HG02798 (cell line): Measurements from ENCODE around the gene QSOX1.

Source experiments
- ATAC-seq: cut with Tn5 transposase; IDR thresholded peaks from one replicate; pipeline ENCODE4 v1.9.1; 2021; ENCODE audit warnings: mild to moderate bottlenecking; ENCODE audit not compliant: unreplicated experiment, poor library complexity

The QSOX1 gene

DNA sequence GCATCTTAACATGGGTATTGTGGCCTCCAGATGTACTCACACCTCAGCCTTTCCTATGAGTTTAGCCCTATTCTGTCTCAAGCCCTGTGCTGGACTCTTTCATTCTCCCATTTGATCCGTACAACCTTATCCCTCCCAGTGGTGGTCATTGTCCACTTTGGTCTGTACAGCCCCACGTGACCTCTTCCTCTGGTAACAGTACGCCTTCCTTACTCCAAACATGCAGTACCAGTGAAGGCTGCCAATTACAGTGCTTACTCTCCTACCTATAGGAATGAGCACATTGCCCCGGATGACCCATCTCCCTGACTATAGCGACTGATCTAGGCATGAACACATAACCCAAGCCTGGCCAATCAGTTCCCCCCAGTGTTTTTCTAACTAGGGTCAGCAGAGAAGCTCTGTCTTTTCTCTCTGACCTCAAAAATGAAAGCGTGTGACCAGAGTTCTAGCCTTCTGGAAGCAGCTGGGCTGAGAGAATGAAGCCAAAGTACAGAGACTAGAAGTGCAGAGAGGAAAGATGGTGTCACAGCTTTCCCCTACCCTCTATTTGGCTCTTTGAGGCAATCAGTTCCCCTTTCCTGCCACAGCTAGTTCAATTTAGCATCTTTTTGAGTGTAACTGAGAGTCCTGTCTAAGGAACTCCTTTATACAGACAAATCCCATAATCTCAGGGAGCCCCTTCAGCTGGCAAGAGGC lies 9.9 kb upstream of the QSOX1 start:
- ATAC-seq = no peak

DNA sequence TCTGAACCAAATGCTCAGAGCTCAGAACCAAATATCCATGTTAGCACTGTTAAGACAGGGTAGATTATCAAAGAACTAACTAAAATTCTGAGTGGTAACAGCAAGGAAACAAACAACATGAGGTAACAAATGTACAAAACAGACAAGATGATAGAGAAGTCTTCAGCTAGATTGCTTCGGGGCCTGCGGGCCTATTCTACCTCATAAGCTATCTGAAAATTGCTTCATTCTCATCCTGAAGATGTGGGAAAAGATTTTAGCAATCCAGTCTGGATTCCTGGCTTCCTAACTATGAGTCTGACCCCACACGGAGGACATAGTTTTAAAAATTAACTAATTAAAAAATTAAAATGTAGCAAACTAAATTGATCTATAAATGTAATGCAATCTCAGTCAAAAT lies 9.2 kb upstream of the QSOX1 start:
- no peak for ATAC-seq

DNA sequence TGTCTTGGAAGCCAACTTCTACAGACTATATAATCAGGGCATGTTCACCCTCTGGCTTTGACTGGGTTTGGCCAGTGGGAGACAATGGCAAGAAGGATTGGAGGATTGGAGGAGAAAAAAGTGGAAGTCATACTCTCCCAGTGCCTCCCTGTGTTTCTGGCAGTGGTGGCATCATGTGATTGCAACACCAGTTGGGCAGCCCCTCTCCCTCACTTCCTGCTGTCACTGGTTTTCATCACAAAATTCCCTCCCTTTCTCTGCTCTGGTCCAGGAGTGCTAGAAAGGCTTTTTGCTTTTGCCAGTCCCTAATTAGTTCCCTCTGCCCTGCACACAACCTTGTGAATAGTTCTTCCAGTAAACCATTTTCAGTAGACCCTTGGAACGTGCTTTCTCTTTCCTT lies 3.7 kb upstream of the QSOX1 start:
- no peak for ATAC-seq

DNA sequence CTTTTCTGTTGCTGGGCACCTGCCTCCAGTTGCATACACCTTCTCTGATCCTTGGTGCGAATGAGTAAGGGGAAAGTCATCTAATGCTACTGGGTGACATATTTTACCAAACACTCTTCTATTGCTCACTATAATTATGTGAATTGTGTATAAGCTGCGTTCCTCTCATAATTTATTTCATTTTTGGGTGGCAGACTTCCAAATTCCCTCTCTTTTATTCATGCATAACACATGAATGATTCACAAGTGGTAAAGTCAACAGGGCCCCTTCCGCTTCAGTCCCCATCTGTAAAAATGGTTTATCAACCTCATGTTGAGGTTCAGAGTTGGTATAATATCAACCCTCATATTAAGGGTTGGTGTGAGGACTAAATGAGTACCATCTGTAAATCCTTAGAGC lies 3.2 kb upstream of the QSOX1 start:
- ATAC-seq = no peak

DNA sequence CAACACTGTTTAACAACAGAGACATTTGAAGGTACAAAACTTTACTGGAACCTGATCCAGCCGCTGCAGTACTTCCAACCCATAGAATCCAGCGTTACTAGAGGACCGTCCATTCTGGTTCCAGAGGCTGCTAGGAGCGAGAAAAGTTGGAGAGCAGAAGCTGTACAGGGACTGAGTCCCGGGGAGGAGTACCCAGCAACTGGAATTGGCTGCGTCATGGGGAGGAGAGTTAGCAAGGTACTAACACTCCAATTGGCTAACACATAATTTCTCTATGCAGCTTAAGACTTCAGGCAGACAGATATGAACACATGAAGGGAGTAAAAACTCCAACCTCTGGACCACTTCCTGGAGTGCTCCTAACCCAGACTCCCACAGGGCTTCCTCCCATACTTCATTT lies 2.1 kb upstream of the QSOX1 start:
- ATAC-seq = no peak

DNA sequence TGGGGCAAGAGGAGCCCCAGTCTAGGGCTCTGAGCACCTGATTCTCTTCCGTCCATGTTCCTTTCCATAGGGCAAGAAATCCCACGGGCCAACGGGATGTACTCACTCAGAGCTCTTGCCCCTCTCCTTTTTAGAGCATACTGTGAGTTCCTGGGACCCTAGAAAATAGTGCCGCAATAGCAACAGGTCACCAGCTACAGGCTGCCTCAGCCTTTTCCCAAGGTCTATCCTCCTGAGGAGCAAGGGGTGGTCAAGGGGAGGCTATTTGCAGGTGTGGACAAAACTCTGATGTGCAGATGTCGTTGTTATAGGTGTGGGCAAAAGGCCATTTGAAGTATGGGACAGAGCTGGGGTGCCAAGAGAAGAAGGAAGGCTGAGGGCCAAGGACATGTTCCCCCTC lies 1.6 kb upstream of the QSOX1 start:
- ATAC-seq = no peak

DNA sequence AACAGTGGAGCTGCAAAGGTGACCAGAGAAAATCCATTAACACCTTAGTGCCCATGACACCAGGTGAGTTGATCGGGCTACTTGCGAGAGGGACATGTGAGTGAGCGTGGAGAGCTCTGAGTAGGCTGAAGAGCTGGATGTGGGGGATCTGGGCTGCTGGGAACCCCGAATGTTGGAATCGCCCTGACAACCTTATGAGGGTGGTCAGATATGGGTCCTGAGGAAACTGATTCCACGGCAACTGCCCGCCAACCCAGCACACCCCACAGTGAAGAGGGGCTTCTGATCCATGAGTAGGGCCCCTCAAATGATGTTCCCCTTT lies 705 bp upstream of the QSOX1 start:
- no peak for ATAC-seq

DNA sequence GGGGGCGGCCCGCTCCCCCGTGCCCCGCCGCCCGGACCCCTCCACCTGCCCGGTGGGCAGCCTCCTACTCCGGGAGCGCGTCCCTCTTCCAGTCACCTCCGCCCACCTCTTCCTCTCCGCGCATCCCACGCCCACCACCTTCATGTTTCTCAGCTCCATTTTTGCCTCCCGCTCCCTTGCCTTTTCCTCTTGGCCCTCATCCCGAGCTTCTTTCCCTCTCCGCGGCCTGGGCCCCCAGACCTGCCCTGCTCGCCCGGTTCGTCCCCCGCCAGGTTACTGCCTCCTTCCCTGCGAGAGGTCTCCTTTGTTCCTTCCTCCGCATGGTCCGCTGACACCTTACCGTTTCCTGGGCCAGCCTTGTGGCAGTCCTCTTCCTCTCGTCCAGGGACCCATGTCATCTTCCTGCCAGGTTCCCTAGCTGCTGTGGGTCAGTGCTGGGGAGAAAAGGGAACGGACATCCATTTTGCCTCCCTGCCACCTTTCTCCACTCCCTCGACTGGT lies 563 bp downstream of the QSOX1 start:
- ATAC-seq = no peak

DNA sequence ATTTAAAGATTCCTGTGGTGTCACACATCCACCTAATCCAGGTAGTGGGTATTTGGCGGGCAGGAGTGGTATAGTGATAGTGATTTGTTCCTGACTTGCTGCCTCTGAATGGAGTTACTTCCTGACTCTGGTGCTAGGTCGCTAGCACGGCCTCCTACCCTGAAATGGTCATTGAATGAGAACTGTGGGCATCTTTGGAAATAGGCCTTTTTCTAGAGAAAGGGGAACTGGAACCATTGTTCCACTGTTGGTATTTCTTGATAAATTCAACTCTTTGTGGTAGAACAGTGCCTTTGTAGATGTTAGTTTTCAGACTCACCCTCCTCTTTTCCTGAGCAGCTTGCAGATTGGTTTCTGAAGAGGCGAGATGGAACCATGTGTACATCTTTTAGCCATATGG lies 1.5 kb downstream of the QSOX1 start:
- no peak for ATAC-seq

DNA sequence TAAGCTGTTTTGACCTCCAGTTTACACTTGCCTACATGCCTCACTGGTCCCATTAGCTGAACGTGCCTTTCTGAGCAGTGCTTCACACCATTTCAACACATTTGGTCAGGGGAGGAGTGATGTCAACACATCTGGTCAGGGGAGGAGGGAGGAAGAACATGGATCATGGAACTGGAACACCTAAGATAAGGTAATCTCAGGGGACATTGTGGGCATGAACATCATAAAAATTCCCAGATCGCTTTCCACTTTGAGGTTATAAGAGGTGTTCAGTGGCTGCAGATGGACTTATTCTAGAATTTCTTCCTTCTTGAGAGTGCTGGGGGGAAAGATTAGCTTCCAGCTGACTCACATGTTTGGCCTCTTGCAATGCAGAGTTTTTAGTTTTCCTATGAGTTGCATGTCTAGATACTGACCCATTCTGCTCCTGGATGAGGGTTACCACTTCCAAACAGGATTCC lies 2.0 kb downstream of the QSOX1 start:
- ATAC-seq = no peak

DNA sequence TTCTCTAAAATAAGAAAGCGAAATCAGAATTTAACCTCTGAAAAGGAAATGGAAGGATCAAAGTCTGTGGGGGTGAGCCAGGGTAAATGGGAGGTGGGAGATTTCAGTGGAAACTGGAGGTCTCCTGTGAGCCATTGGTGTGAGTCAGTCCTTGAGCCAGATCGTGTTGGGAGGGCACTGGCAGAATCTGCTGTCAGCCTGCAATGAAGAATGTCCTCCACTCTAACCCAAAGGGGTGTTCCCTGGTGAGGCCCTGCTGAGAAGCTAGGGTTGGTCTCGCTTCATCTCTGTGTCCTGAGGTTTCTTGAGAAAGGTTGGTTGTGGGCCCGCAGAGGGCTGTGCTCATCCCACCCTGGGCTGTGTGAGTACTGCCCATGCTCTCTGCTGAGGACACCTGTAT lies 2.4 kb downstream of the QSOX1 start:
- no peak for ATAC-seq

DNA sequence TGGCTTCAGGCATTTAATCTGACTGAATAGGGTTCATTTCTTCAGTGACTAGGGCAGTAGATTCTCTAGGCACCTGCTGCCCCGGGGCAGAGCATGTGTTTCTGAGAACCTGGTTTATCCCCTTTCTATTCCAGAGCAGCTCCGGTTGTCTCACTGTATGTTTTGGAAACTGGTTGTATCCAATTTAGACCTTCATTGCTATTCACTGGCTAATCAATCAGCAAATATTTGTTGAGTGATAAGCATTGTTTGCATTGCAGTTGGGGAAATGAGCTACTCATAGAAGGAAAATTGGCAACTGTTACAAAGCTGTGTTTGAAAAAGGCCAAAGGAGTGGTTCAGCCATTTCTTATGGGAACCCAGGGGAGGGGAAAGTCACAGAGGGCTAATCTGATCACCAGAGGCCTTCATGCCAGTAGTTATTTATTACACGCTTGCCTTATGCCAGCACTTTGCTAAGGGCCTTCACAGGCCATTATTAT lies 2.9 kb downstream of the QSOX1 start:
- no peak for ATAC-seq

DNA sequence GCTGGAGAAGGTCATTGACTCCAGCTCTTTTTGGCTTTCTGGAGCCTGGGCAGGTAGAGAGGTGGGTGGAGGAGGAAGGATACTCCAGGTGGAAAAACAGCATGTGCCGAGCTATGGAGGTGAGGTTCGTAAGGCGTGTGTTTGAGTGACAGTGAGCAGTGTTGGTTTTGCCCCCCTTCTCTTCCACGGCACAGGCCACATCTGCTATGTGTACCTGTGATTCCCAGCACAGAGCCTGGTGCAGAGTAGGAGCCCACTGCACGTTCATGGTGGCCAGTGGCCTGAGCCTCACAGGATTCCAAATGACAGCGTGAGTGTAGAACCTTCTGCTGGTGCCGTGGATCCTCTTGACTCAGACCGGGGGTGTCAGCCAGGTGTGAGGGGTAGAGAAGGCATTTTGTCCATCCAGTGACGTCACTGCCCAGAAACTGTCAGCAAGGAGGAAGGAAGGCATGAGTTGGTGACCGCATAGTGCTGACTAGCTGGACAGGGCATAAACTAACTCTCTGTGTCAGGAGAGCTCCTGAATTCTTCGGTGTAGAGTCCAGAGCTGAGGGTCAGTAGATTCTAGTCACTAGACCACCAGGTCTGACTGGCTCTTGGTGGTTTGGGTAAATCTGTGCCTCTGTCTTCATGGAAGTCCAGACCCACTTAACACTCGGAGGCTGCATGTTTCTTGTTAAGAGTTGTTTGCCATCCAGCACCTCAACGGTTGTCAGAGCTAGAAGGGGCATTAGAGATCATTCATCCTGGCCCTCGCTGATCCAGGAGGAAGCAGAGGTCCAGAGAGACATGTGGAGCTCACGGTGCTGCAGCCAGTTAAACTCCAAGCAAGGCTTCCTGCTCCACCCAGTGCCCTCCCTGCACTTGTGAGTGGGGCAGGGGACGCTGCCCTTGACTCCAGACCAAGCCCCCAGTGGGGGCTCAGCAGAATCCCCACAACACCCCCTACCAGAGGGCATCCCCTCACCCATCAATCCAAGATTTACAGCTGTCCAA lies 3.8 kb downstream of the QSOX1 start:
- no peak for ATAC-seq

DNA sequence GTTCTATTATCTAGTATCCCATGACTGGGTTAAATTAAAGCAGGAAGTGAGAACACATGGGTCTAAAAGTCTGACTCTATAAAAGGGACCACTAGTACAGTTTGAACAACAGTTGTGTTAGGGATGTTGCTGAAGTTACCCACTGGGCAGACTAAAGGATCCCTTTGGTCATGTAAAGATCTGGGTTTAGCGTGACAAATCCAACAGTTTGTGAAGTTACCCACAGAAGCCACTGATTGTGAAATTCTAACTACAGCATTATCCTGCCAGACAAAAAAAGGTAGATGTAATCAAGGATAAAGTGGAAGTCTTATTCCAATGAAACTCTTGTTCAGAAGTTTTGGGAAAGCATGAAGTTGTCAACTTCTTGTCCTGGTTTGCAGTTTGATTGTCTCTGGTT lies 5.7 kb downstream of the QSOX1 start:
- no peak for ATAC-seq

DNA sequence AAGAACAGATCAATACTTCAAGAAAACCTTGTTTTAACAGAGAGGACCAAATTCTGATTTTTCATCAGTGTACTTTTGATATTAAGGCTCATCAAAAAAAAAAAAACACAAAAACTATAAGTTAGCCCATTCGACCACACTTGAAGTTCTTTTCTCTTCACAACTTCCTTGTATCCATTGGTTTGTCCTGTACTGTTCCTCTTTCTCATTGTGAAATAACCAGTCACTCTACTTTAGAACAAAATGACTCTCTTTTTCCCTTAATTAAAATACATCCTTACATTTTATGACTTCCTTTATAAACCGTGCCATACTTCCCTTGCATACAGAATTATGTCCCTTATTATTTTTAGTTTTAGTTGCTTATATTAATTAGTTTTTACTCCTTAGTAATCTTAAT lies 8.4 kb downstream of the QSOX1 start:
- ATAC-seq = no peak

DNA sequence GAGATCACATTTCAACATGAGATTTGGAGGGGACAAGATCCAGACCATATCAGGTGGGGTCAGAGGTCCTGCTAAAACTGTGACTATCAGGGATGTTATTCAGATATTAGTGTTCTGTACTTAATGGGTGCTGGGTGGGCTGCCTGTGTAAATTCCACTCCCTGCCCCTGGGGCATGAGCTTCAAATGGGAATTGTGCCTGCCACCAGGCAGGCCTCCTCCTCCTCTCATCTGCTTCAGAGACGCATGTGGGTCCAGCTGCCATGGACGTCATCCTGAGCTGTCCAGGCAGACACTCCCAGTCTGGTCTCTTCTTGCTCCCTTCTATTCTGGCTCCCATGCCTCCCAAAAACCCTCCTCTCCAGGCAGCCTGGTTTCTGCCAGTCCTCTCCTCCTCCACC lies 10.4 kb downstream of the QSOX1 start:
- no peak for ATAC-seq

DNA sequence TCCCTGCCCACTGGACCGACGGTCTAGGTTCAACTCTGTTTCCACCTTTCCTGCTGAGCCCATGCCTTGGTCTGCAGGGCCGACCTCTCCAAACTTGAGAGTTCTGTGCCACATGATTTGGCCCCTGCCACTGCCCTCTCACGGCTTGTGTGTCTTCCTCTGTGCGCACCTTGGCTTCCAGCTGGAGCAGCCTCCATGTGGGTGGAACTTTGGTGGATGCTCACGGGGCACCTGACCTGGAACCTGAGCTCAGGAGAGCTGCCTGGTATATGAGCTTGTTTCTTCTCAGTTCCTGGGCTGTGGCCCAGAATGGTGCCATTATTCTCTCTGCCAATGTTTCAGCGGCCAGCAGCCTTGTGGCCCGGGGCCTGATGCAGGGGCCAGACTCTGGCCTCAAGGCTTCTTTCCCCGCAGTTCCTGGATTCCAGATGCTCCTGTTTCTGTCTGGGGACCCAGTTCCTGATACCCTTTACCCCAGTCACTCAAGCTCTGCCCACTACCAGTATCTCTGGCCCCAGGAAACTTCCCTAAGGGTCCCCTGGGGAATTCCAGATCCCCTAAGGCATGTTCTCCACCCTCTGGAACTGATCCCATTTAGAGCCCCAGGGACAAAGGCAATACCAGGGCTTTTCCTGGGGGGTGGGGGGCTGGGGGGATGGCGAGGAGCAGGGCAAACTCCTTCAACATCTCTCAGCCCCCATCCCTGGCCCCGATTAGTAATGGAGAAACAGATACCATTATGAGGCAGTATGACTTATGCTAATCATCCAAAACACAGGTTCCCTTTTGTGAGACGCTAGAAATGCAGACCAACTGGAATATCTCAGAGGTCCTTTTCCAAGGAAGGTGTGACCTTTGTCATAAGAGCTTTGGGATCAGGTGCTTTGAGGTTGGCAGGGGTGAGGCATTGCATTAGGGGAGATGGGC lies 11.1 kb downstream of the QSOX1 start:
- no peak for ATAC-seq

DNA sequence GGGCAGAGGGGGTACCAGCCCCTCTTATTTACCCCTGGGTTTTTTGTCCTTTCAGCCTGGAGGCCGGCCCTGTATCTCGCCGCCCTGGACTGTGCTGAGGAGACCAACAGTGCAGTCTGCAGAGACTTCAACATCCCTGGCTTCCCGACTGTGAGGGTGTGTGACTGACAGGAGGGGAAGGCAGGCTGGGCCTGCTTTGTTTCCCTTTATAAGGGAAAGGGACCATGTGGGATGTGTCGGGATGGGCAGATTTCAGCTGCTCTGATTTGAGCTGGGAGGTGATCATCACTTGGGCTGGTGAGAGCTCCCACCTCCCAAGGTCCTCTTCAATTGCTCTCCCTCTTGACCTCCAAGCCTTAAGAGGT lies 11.7 kb downstream of the QSOX1 start:
- no peak for ATAC-seq

DNA sequence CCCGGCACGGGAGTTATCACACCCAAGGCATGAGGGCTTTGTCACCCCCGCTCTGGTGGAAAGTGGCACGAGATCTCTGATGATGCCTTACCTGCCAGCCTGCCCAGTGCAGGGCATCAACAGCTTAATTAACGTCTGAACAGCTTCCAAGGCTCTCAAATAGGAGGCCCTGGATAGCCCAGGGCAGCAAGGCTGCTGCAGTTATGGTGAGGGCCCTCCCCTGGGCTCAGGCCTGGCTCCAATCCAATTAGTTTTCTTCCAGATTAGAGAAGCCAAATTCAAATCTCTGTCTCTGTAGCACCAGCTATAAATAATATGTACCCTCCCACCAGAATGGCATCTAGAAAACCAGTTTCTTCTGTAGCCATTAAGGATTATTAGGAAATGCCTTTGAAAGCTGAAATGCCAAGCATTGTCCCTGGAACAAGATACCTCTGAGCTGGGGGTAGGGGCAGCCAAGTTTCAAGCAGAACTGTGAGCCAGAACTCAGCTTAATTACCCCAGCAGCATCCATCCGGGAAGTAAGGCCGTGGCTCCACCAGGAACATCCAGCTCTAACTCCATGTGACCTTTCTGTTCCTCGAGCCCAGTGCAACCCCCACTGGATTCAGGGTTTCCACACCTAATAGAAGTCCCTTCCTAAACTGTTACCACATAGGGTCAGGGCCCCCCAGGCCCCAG lies 12.5 kb downstream of the QSOX1 start:
- no peak for ATAC-seq
